HUDEP-2 (cell line): Measurements from ENCODE around the gene RNF39.

Experiments
- DNase-seq, 76 experiments: peaks; one replicate each; lab custom pipeline; 2025; ENCODE audit not compliant: unreplicated experiment in 76 of 76; lab: John Stamatoyannopoulos, UW

Gene RNF39

GRCh38 chr6:30020626-30021025 is 54.9 kb downstream of the RNF39 start:
- no peak for DNase-seq
